OCI-LY7 (cell line): ENCODE measurements around the gene SKIC2. TPM values are rescaled to one million over a fixed set of nuclear protein-coding genes. Genes with fewer than 3 reads are reported as not detected.

ENCODE experiments used
- BruUV-seq: library from RNA; stranded (reverse); fragments of 400-500 nt; replicated peaks from 2 replicates; lab custom pipeline; 2021; lab: Mats Ljungman, UMichigan
- CTCF ChIA-PET: fragments of 300-600 bp; sonication (Branson Sonifier 250); formaldehyde crosslinking; loops from one replicate; lab custom pipeline; 2022; ENCODE audit warnings: antibody characterized with exemption; ENCODE audit not compliant: unreplicated experiment; lab: Charles Lee
- POLR2A ChIA-PET: fragments of 300-600 bp; sonication (Branson Sonifier 250); formaldehyde crosslinking; loops from one replicate; lab custom pipeline; 2022; ENCODE audit warnings: antibody characterized with exemption; lab: Charles Lee
- DNase-seq: peaks from one replicate; pipeline ENCODE4 v3.0.0-alpha.2; 2015; ENCODE audit warnings: low spot score
- H2AFZ ChIP-seq: fragments of 200-600 bp; sonication (generic), shearing (Covaris generic); 2 replicates; pipeline ENCODE4 v1.6.1; 2014; ENCODE audit warnings: mild to moderate bottlenecking, antibody characterized with exemption, low read length, moderate library complexity
- H3K27ac ChIP-seq: fragments of 200-600 bp; sonication (generic); 2 replicates; pipeline ENCODE4 v1.5.1; 2014; ENCODE audit warnings: mixed run types, low read depth, mild to moderate bottlenecking, moderate library complexity, low read length, inconsistent platforms; ENCODE audit not compliant: poor library complexity, severe bottlenecking
- H3K36me3 ChIP-seq: fragments of 200-600 bp; sonication (generic); 2 replicates; pipeline ENCODE4 v1.6.1; 2014; ENCODE audit warnings: mild to moderate bottlenecking, antibody characterized with exemption, low read length, moderate library complexity, mixed read lengths; ENCODE audit not compliant: insufficient read depth
- H3K4me1 ChIP-seq: fragments of 200-600 bp; sonication (generic); 2 replicates; pipeline ENCODE4 v1.5.1; 2014; ENCODE audit warnings: mild to moderate bottlenecking, low read length; ENCODE audit not compliant: insufficient read depth, poor library complexity, severe bottlenecking
- H3K4me2 ChIP-seq: fragments of 200-600 bp; sonication (generic); 2 replicates; pipeline ENCODE4 v1.6.1; 2014; ENCODE audit warnings: mild to moderate bottlenecking, low read length
- H3K4me3 ChIP-seq: fragments of 200-600 bp; sonication (generic); 2 replicates; pipeline ENCODE4 v1.5.1; 2014; ENCODE audit warnings: mild to moderate bottlenecking, low read depth, low read length; ENCODE audit not compliant: poor library complexity, severe bottlenecking
- H3K79me2 ChIP-seq: fragments of 200-600 bp; sonication (generic); 2 replicates; pipeline ENCODE4 v1.6.1; 2016; ENCODE audit warnings: low read depth, mild to moderate bottlenecking, low read length, moderate library complexity, mixed read lengths; ENCODE audit not compliant: insufficient read depth
- H3K9me2 ChIP-seq: fragments of 200-600 bp; sonication (generic); 2 replicates; pipeline ENCODE4 v1.6.1; 2016; ENCODE audit warnings: mild to moderate bottlenecking, low read length, mixed read lengths; ENCODE audit not compliant: insufficient read depth
- H3K9me3 ChIP-seq: fragments of 200-600 bp; sonication (generic); 2 replicates; pipeline ENCODE4 v1.6.1; 2014; ENCODE audit warnings: mild to moderate bottlenecking, mixed run types, low read length, mixed read lengths
- H4K20me1 ChIP-seq: fragments of 200-600 bp; sonication (generic); 2 replicates; pipeline ENCODE4 v1.6.1; 2014; ENCODE audit warnings: mild to moderate bottlenecking, antibody characterized with exemption, low read length, moderate library complexity, mixed read lengths; ENCODE audit not compliant: insufficient read depth
- EZH2phosphoT487 ChIP-seq: fragments of 200-600 bp; sonication (generic); IDR thresholded peaks from 2 replicates; pipeline ENCODE4 v1.6.1; 2018; ENCODE audit warnings: low read depth, borderline replicate concordance, mild to moderate bottlenecking, mixed run types, antibody characterized with exemption, low read length, moderate library complexity, mixed read lengths
- intact Hi-C: fragments of 100-400 bp; cut with micrococcal nuclease; formaldehyde crosslinking; loops from one replicate; pipeline ENCODE4 v1.10.0; 2022; ENCODE audit not compliant: unreplicated experiment
- total RNA-seq, 2 experiments: library from RNA; depleted of rRNA in 1 of 2; stranded (reverse); fragments of >200 nt in 1 of 2; shearing (Covaris generic) in 1 of 2; gene quantifications; 2 replicates each; pipeline ENCODE4 v1.2.3, GENCODE V29; 2014 to 2022
- TF ChIP-seq, protein P1 (sequence below): fragments of 200-600 bp; sonication (generic); conservative IDR thresholded peaks from 2 replicates; pipeline ENCODE4 v1.5.1; 2014; ENCODE audit warnings: mild to moderate bottlenecking, antibody characterized with exemption, low read length, moderate library complexity, mixed read lengths

Gene SKIC2
- total RNA-seq, 2 experiments from 2014 or later, result 45.8 to 77.5 TPM

DNA sequence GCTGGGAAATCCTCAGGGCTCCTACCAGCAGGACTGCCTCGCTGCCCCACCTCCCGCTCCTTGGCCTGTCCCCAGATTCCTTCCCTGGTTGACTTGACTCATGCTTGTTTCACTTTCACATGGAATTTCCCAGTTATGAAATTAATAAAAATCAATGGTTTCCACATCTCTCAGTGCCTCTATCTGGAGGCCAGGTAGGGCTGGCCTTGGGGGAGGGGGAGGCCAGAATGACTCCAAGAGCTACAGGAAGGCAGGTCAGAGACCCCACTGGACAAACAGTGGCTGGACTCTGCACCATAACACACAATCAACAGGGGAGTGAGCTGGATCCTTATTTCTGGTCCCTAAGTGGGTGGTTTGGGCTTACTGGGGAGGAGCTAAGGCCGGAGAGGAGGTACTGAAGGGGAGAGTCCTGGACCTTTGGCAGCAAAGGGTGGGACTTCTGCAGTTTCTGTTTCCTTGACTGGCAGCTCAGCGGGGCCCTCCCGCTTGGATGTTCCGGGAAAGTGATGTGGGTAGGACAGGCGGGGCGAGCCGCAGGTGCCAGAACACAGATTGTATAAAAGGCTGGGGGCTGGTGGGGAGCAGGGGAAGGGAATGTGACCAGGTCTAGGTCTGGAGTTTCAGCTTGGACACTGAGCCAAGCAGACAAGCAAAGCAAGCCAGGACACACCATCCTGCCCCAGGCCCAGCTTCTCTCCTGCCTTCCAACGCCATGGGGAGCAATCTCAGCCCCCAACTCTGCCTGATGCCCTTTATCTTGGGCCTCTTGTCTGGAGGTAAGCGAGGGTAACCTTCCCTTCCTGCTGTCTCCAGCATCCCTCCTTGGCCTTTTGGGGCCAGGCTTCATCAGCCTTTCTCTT is 13.2 kb upstream of the SKIC2 start, which contains the start of gene CFB:
CFB (plus strand) TSS at position 589 of the 863 bp plus-strand sequence; CDS start at position 716, 127 bp downstream.
- ChIA-PET POLR2A (no interaction called here), CTCF (no interaction called here)
- Histone ChIP-seq H3K9me2 (no peaks in the 10 kb centered on the region), H3K4me2 (no peak within 1 kb of the TSS), H3K36me3 (0 out of 2 replicates have a peak, but pooled peaks cover under 1% of the 10 kb centered on the region), H4K20me1 (no peaks in the 10 kb centered on the region), H3K4me3 (no peak within 1 kb of the TSS), H3K79me2 (no peaks in the 10 kb centered on the region), H3K4me1 (no peaks in the 10 kb centered on the region), H3K9me3 (no peaks in the 10 kb centered on the region), H3K27ac (no peak within 1 kb of the TSS), H2AFZ (no peak within 1 kb of the TSS)
- intact Hi-C loops, result no loop called here
- no TSS peak for BruUV-seq
- TF ChIP-seq, protein P1, sequence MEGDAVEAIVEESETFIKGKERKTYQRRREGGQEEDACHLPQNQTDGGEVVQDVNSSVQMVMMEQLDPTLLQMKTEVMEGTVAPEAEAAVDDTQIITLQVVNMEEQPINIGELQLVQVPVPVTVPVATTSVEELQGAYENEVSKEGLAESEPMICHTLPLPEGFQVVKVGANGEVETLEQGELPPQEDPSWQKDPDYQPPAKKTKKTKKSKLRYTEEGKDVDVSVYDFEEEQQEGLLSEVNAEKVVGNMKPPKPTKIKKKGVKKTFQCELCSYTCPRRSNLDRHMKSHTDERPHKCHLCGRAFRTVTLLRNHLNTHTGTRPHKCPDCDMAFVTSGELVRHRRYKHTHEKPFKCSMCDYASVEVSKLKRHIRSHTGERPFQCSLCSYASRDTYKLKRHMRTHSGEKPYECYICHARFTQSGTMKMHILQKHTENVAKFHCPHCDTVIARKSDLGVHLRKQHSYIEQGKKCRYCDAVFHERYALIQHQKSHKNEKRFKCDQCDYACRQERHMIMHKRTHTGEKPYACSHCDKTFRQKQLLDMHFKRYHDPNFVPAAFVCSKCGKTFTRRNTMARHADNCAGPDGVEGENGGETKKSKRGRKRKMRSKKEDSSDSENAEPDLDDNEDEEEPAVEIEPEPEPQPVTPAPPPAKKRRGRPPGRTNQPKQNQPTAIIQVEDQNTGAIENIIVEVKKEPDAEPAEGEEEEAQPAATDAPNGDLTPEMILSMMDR, result no peak
- no peak for TF ChIP-seq EZH2phosphoT487
- DNase-seq, result no peak

DNA sequence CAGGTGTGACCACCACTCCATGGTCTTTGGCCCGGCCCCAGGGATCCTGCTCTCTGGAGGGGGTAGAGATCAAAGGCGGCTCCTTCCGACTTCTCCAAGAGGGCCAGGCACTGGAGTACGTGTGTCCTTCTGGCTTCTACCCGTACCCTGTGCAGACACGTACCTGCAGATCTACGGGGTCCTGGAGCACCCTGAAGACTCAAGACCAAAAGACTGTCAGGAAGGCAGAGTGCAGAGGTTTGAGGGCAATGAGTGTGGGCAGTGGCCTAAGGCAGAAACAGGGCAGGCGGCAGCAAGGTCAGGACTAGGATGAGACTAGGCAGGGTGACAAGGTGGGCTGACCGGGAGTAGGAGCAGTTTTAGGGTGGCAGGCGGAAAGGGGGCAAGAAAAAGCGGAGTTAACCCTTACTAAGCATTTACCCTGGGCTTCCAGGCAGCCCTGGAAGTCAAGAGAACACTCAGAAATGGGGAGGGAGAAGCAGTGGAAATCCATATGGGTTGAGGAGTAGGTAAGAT is 12.5 kb upstream of the SKIC2 start:
- Histone ChIP-seq H2AFZ (no peak overlapping the region), H3K4me3 (no peak overlapping the region), H3K4me1 (no peaks in the 10 kb centered on the region), H4K20me1 (no peaks in the 10 kb centered on the region), H3K4me2 (no peak overlapping the region), H3K36me3 (peaks cover 8% of the 10 kb centered on the region; the same call in 1 of the 2 replicates), H3K9me2 (no peaks in the 10 kb centered on the region), H3K9me3 (no peaks in the 10 kb centered on the region), H3K27ac (no peak overlapping the region), H3K79me2 (no peaks in the 10 kb centered on the region)
- TF ChIP-seq, protein P1, result no peak
- TF ChIP-seq EZH2phosphoT487, result no peak
- no TSS peak for BruUV-seq
- ChIA-PET CTCF (no interaction called here), POLR2A (no interaction called here)
- intact Hi-C loops, result no loop called here
- no peak for DNase-seq
